Panc1 (cell line): ENCODE results near the gene SCAF4.

ENCODE experiments used
- POLR2AphosphoS5 ChIP-seq: IDR thresholded peaks from 2 replicates; pipeline ENCODE4 v1.6.1; 2012; ENCODE audit warnings: mild to moderate bottlenecking, low read depth, low read length, moderate library complexity
- TF ChIP-seq, protein P1 (sequence below): fragments of 450-650 bp; IDR thresholded peaks from 2 replicates; pipeline ENCODE4 v1.5.1; 2017; ENCODE audit warnings: mild to moderate bottlenecking

DNA sequence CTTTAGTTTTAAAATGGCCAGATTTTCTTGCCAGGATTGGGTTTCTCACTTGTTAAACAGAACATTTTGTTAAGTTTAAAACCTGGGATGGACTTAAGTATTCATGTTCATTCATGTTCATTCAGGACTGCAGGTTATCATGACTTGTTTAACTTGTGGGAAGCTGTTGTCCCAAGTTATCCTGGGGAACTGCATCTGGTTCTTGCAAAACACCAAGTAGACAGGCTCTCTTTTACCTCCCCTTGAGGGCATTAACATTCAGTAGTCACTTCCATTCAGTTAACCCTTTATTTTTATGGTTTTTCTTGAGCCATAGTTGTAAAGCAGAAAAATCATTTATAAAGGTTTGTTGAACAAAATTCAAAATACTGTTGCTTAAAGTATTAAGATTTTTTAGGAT lies 64.3 kb downstream of the SCAF4 start:
- TF ChIP-seq, protein P1, sequence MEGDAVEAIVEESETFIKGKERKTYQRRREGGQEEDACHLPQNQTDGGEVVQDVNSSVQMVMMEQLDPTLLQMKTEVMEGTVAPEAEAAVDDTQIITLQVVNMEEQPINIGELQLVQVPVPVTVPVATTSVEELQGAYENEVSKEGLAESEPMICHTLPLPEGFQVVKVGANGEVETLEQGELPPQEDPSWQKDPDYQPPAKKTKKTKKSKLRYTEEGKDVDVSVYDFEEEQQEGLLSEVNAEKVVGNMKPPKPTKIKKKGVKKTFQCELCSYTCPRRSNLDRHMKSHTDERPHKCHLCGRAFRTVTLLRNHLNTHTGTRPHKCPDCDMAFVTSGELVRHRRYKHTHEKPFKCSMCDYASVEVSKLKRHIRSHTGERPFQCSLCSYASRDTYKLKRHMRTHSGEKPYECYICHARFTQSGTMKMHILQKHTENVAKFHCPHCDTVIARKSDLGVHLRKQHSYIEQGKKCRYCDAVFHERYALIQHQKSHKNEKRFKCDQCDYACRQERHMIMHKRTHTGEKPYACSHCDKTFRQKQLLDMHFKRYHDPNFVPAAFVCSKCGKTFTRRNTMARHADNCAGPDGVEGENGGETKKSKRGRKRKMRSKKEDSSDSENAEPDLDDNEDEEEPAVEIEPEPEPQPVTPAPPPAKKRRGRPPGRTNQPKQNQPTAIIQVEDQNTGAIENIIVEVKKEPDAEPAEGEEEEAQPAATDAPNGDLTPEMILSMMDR = no peak
- no peak for TF ChIP-seq POLR2AphosphoS5
